HG02852 (cell line): ENCODE measurements around the gene DOCK1.

ENCODE experiments used
- ATAC-seq: cut with Tn5 transposase; IDR thresholded peaks from one replicate; pipeline ENCODE4 v1.9.1; 2021; ENCODE audit warnings: mild to moderate bottlenecking, moderate library complexity; ENCODE audit not compliant: unreplicated experiment

The DOCK1 gene

GRCh38 chr10:127250031-127250430 lies 344.8 kb downstream of the DOCK1 start:
- ATAC-seq: no peak

GRCh38 chr10:127252818-127253217 lies 347.6 kb downstream of the DOCK1 start:
- ATAC-seq: no peak

- ATAC-seq: no peak
Observed at GRCh38 chr10:127254276-127254675, 349.0 kb downstream of the DOCK1 start.

GRCh38 chr10:127257395-127257794 lies 352.2 kb downstream of the DOCK1 start:
- ATAC-seq: no peak

- no peak for ATAC-seq
Observed at GRCh38 chr10:127259347-127259746, 354.1 kb downstream of the DOCK1 start.

GRCh38 chr10:127262606-127263005 lies 357.4 kb downstream of the DOCK1 start:
- ATAC-seq: no peak

GRCh38 chr10:127265288-127265687 lies 360.1 kb downstream of the DOCK1 start:
- ATAC-seq: no peak

- no peak for ATAC-seq
Observed at GRCh38 chr10:127266431-127266830, 361.2 kb downstream of the DOCK1 start.

GRCh38 chr10:127267442-127267841 lies 362.2 kb downstream of the DOCK1 start:
- ATAC-seq: no peak

- no peak for ATAC-seq
Observed at GRCh38 chr10:127272076-127272475, 366.8 kb downstream of the DOCK1 start.

- no peak for ATAC-seq
Observed at GRCh38 chr10:127275272-127275671, 370.0 kb downstream of the DOCK1 start.

GRCh38 chr10:127275793-127276450 lies 370.7 kb downstream of the DOCK1 start:
- ATAC-seq: no peak

GRCh38 chr10:127276794-127277462 lies 371.7 kb downstream of the DOCK1 start:
- ATAC-seq: no peak

GRCh38 chr10:127278001-127278400 lies 372.8 kb downstream of the DOCK1 start:
- ATAC-seq: no peak

- ATAC-seq: no peak
Observed at GRCh38 chr10:127279334-127279774, 374.1 kb downstream of the DOCK1 start.

- ATAC-seq: no peak
Observed at GRCh38 chr10:127280446-127280845, 375.2 kb downstream of the DOCK1 start.

- no peak for ATAC-seq
Observed at GRCh38 chr10:127283017-127283416, 377.8 kb downstream of the DOCK1 start.

- ATAC-seq: no peak
Observed at GRCh38 chr10:127283576-127283975, 378.3 kb downstream of the DOCK1 start.

GRCh38 chr10:127290850-127291249 lies 385.6 kb downstream of the DOCK1 start:
- no peak for ATAC-seq

- ATAC-seq: no peak
Observed at GRCh38 chr10:127291329-127291728, 386.1 kb downstream of the DOCK1 start.

GRCh38 chr10:127292888-127293287 lies 387.7 kb downstream of the DOCK1 start:
- no peak for ATAC-seq

- no peak for ATAC-seq
Observed at GRCh38 chr10:127293640-127294039, 388.4 kb downstream of the DOCK1 start.

GRCh38 chr10:127296696-127297095 lies 391.5 kb downstream of the DOCK1 start:
- no peak for ATAC-seq
